Kidney epithelial cell (primary cell): ENCODE measurements around the gene CNTN5. TPM values are rescaled to one million over a fixed set of nuclear protein-coding genes. Genes with fewer than 3 reads are reported as not detected.

Source experiments
- DNase-seq: peaks from one replicate; pipeline ENCODE4 v3.0.0-alpha.2; 2010; ENCODE audit warnings: low read depth
- H3K27me3 ChIP-seq: 2 replicates; pipeline ENCODE4 v1.6.0; 2011; ENCODE audit warnings: low read length; ENCODE audit not compliant: control insufficient read depth, insufficient read depth
- H3K36me3 ChIP-seq: 2 replicates; pipeline ENCODE4 v1.5.1; 2011; ENCODE audit warnings: low read length; ENCODE audit not compliant: control insufficient read depth, insufficient read depth
- H3K4me3 ChIP-seq: 2 replicates; pipeline ENCODE4 v1.5.1; 2011; ENCODE audit warnings: low read depth, mild to moderate bottlenecking, control low read depth, low read length
- CTCF ChIP-seq: IDR thresholded peaks from 2 replicates; pipeline ENCODE4 v1.5.1; 2011; ENCODE audit warnings: mild to moderate bottlenecking, moderate library complexity, low read length, control low read depth, inconsistent platforms; ENCODE audit not compliant: insufficient read depth, poor library complexity, severe bottlenecking
- total RNA-seq: library from RNA; depleted of rRNA; stranded (reverse); fragments of >200 nt; gene quantifications from 2 replicates; pipeline ENCODE4 v1.2.3, GENCODE V29; 2015

Gene CNTN5
- total RNA-seq, 1 donor from 2014 or later = 0.29 TPM

- DNase-seq = no peak
- H3K4me3 ChIP-seq = no peak overlapping the region
- H3K36me3 ChIP-seq = no peaks in the 10 kb centered on the region
- no peak for TF ChIP-seq CTCF
- H3K27me3 ChIP-seq = no peaks in the 10 kb centered on the region
These were observed 1275.4 kb downstream of the CNTN5 start for GRCh38 chr11:100296051-100296679.

- no peak for TF ChIP-seq CTCF
- Histone ChIP-seq H3K4me3 (no peak overlapping the region), H3K36me3 (no peaks in the 10 kb centered on the region), H3K27me3 (no peaks in the 10 kb centered on the region)
- DNase-seq = peak; percentile 5
These were observed 1276.8 kb downstream of the CNTN5 start for GRCh38 chr11:100297516-100297915.

- TF ChIP-seq CTCF = no peak
- no peak overlapping the region for H3K4me3 ChIP-seq
- no peaks in the 10 kb centered on the region for H3K36me3 ChIP-seq
- DNase-seq = no peak
- no peaks in the 10 kb centered on the region for H3K27me3 ChIP-seq
These were observed 1282.1 kb downstream of the CNTN5 start for GRCh38 chr11:100302824-100303223.

- Histone ChIP-seq H3K36me3 (no peaks in the 10 kb centered on the region), H3K27me3 (no peaks in the 10 kb centered on the region), H3K4me3 (no peak overlapping the region)
- no peak for TF ChIP-seq CTCF
- no peak for DNase-seq
These were observed 1283.1 kb downstream of the CNTN5 start for GRCh38 chr11:100303897-100304296.

- Histone ChIP-seq H3K36me3 (no peaks in the 10 kb centered on the region), H3K4me3 (no peak overlapping the region), H3K27me3 (no peaks in the 10 kb centered on the region)
- no peak for DNase-seq
- no peak for TF ChIP-seq CTCF
These were observed 1287.5 kb downstream of the CNTN5 start for GRCh38 chr11:100308202-100308601.

- H3K27me3 ChIP-seq = no peaks in the 10 kb centered on the region
- no peak for TF ChIP-seq CTCF
- DNase-seq = no peak
- no peaks in the 10 kb centered on the region for H3K36me3 ChIP-seq
- H3K4me3 ChIP-seq = no peak overlapping the region
These were observed 1295.2 kb downstream of the CNTN5 start for GRCh38 chr11:100315946-100316345.
